GM12878 (cell line): ENCODE data around the gene ZNF646.

ENCODE experiments used
- ATF3 ChIP-seq: IDR thresholded peaks from 2 replicates; pipeline ENCODE4 v1.6.1; 2011; ENCODE audit warnings: low read depth, mild to moderate bottlenecking, low read length, moderate library complexity, borderline replicate concordance; ENCODE audit errors: extremely low read depth
- DPF2 ChIP-seq: fragments of 450-650 bp; IDR thresholded peaks from 2 replicates; pipeline ENCODE4 v1.6.1; 2017; ENCODE audit warnings: mild to moderate bottlenecking
- POLR2A ChIP-seq: IDR thresholded peaks from 2 replicates; pipeline ENCODE4 v1.6.1; 2011; ENCODE audit warnings: low read depth, mild to moderate bottlenecking, low read length
- POU2F2 ChIP-seq: IDR thresholded peaks from 3 replicates; pipeline ENCODE4 v1.6.1; 2011; ENCODE audit warnings: low read depth, mild to moderate bottlenecking, low read length, borderline replicate concordance
- SP1 ChIP-seq: IDR thresholded peaks from one replicate; pipeline ENCODE4 v1.6.1; 2011; ENCODE audit warnings: low read depth, low read length
- SPI1 ChIP-seq: IDR thresholded peaks from 2 replicates; pipeline ENCODE4 v1.6.1; 2011; ENCODE audit warnings: low read depth, mild to moderate bottlenecking, low read length, moderate library complexity, borderline replicate concordance; ENCODE audit not compliant: insufficient read depth
- TAF1 ChIP-seq: IDR thresholded peaks from 2 replicates; pipeline ENCODE4 v1.6.1; 2011; ENCODE audit warnings: mild to moderate bottlenecking, low read depth, low read length, borderline replicate concordance
- TF ChIP-seq, protein P1 (sequence below): IDR thresholded peaks from 2 replicates; pipeline ENCODE4 v1.6.1; 2012; ENCODE audit warnings: low read depth, low read length, improper control_type of control experiment
- TF ChIP-seq, protein P2 (sequence below), 3 experiments: IDR thresholded peaks in 2 of 3; conservative IDR thresholded peaks in 1 of 3; 2 replicates each; pipeline ENCODE4 v1.5.1; 2011; ENCODE audit warnings: low read depth in 3 of 3, low read length in 3 of 3, mild to moderate bottlenecking in 3 of 3, control low read depth in 2 of 3, moderate library complexity in 2 of 3, inconsistent platforms in 1 of 3, mixed read lengths in 1 of 3; ENCODE audit not compliant: control insufficient read depth in 2 of 3, insufficient read depth in 1 of 3; ENCODE audit errors: extremely low read depth in 1 of 3
- TF ChIP-seq, protein P3 (sequence below): fragments of 450-650 bp; IDR thresholded peaks from 2 replicates; pipeline ENCODE4 v1.6.1; 2017; ENCODE audit warnings: borderline replicate concordance
- TF ChIP-seq, protein P4 (sequence below): IDR thresholded peaks from 2 replicates; pipeline ENCODE4 v1.6.1; 2011; ENCODE audit warnings: mild to moderate bottlenecking, low read depth, low read length, moderate library complexity; ENCODE audit not compliant: insufficient replicate concordance

GRCh38 chr16:31090540-31090939 lies 16.3 kb downstream of the ZNF646 start:
- TF ChIP-seq POLR2A, result no peak
- no peak for TF ChIP-seq SP1
- TF ChIP-seq, protein P1, sequence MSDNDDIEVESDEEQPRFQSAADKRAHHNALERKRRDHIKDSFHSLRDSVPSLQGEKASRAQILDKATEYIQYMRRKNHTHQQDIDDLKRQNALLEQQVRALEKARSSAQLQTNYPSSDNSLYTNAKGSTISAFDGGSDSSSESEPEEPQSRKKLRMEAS, result no peak
- no peak for TF ChIP-seq ATF3
- TF ChIP-seq, protein P2, sequence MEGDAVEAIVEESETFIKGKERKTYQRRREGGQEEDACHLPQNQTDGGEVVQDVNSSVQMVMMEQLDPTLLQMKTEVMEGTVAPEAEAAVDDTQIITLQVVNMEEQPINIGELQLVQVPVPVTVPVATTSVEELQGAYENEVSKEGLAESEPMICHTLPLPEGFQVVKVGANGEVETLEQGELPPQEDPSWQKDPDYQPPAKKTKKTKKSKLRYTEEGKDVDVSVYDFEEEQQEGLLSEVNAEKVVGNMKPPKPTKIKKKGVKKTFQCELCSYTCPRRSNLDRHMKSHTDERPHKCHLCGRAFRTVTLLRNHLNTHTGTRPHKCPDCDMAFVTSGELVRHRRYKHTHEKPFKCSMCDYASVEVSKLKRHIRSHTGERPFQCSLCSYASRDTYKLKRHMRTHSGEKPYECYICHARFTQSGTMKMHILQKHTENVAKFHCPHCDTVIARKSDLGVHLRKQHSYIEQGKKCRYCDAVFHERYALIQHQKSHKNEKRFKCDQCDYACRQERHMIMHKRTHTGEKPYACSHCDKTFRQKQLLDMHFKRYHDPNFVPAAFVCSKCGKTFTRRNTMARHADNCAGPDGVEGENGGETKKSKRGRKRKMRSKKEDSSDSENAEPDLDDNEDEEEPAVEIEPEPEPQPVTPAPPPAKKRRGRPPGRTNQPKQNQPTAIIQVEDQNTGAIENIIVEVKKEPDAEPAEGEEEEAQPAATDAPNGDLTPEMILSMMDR (IDR thresholded peaks at IDR 0.05 in 2 of 3, conservative IDR thresholded peaks at IDR 0.05 in 1 of 3; ENCODE audit: control insufficient read depth in 2 of 3, extremely low read depth in 1 of 3, insufficient read depth in 1 of 3, low read depth in 3 of 3, low read length in 3 of 3), result no peak
- no peak for TF ChIP-seq POU2F2
- no peak for TF ChIP-seq SPI1
- TF ChIP-seq, protein P3, sequence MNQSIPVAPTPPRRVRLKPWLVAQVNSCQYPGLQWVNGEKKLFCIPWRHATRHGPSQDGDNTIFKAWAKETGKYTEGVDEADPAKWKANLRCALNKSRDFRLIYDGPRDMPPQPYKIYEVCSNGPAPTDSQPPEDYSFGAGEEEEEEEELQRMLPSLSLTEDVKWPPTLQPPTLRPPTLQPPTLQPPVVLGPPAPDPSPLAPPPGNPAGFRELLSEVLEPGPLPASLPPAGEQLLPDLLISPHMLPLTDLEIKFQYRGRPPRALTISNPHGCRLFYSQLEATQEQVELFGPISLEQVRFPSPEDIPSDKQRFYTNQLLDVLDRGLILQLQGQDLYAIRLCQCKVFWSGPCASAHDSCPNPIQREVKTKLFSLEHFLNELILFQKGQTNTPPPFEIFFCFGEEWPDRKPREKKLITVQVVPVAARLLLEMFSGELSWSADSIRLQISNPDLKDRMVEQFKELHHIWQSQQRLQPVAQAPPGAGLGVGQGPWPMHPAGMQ, result no peak
- no peak for TF ChIP-seq TAF1
- TF ChIP-seq DPF2, result no peak
- TF ChIP-seq, protein P4, sequence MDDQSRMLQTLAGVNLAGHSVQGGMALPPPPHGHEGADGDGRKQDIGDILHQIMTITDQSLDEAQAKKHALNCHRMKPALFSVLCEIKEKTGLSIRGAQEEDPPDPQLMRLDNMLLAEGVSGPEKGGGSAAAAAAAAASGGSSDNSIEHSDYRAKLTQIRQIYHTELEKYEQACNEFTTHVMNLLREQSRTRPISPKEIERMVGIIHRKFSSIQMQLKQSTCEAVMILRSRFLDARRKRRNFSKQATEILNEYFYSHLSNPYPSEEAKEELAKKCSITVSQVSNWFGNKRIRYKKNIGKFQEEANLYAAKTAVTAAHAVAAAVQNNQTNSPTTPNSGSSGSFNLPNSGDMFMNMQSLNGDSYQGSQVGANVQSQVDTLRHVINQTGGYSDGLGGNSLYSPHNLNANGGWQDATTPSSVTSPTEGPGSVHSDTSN, result no peak
